ENCODE results near the gene NAT8L.

GRCh38 chr4:2044542-2045517 is 14.3 kb upstream of the NAT8L start:
- TF ChIP-seq, protein P1, sequence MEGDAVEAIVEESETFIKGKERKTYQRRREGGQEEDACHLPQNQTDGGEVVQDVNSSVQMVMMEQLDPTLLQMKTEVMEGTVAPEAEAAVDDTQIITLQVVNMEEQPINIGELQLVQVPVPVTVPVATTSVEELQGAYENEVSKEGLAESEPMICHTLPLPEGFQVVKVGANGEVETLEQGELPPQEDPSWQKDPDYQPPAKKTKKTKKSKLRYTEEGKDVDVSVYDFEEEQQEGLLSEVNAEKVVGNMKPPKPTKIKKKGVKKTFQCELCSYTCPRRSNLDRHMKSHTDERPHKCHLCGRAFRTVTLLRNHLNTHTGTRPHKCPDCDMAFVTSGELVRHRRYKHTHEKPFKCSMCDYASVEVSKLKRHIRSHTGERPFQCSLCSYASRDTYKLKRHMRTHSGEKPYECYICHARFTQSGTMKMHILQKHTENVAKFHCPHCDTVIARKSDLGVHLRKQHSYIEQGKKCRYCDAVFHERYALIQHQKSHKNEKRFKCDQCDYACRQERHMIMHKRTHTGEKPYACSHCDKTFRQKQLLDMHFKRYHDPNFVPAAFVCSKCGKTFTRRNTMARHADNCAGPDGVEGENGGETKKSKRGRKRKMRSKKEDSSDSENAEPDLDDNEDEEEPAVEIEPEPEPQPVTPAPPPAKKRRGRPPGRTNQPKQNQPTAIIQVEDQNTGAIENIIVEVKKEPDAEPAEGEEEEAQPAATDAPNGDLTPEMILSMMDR (IDR thresholded peaks at IDR 0.05; ENCODE audit: insufficient read depth, low read depth, low read length): no peak
- TF ChIP-seq EZH2 (IDR thresholded peaks at IDR 0.05; ENCODE audit: insufficient read depth, low read length): no peak

All from astrocyte (in vitro differentiated cells and primary cell).